Neural cell (in vitro differentiated cells): ENCODE measurements around the gene IMPA2. TPM values are rescaled to one million over a fixed set of nuclear protein-coding genes. Genes with fewer than 3 reads are reported as not detected.

Source experiments
- H2AFZ ChIP-seq: fragments of 200-600, 300-800 bp; sonication (generic), shearing (Covaris generic); 2 replicates; pipeline ENCODE4 v1.6.0; 2014; ENCODE audit warnings: low read depth, mild to moderate bottlenecking, antibody characterized with exemption, low read length, moderate library complexity
- H3F3A ChIP-seq: fragments of 200-600 bp; shearing (Covaris generic); 2 replicates; pipeline ENCODE4 v1.6.1; 2016; ENCODE audit warnings: mild to moderate bottlenecking, moderate library complexity, mixed read lengths, antibody characterized with exemption, low read length; ENCODE audit not compliant: insufficient read depth, poor library complexity, severe bottlenecking
- H3K27ac ChIP-seq: fragments of 200-600, 300-800 bp; sonication (generic), shearing (Covaris generic); 2 replicates; pipeline ENCODE4 v1.5.1; 2014; ENCODE audit warnings: mild to moderate bottlenecking, low read length, moderate library complexity
- H3K27me3 ChIP-seq: fragments of 300-800, 200-600 bp; sonication (generic), shearing (Covaris generic); 2 replicates; pipeline ENCODE4 v1.6.0; 2014; ENCODE audit warnings: mild to moderate bottlenecking, low read depth, low read length, moderate library complexity; ENCODE audit not compliant: insufficient read depth
- H3K36me3 ChIP-seq: fragments of 300-800, 200-600 bp; sonication (generic), shearing (Covaris generic); 2 replicates; pipeline ENCODE4 v1.5.1; 2014; ENCODE audit warnings: mild to moderate bottlenecking, antibody characterized with exemption, low read length, moderate library complexity; ENCODE audit not compliant: insufficient read depth
- H3K4me2 ChIP-seq: fragments of 300-800, 200-600 bp; sonication (generic), shearing (Covaris generic); 2 replicates; pipeline ENCODE4 v1.6.0; 2014; ENCODE audit warnings: mild to moderate bottlenecking, low read length
- H3K4me3 ChIP-seq: fragments of 300-800, 200-600 bp; sonication (generic), shearing (Covaris generic); 2 replicates; pipeline ENCODE4 v1.5.1; 2014; ENCODE audit warnings: mild to moderate bottlenecking, low read length, moderate library complexity
- H3K79me2 ChIP-seq: fragments of 200-600 bp; shearing (Covaris generic); replicated peaks from 2 replicates; pipeline ENCODE4 v1.6.0; 2014; ENCODE audit warnings: mild to moderate bottlenecking, low read length, moderate library complexity; ENCODE audit not compliant: insufficient read depth
- H3K9ac ChIP-seq: fragments of 300-800, 200-600 bp; sonication (generic), shearing (Covaris generic); 2 replicates; pipeline ENCODE4 v1.6.1; 2016; ENCODE audit warnings: mild to moderate bottlenecking, low read length, mixed read lengths
- H3K9me2 ChIP-seq: fragments of 200-600 bp; shearing (Covaris generic); 2 replicates; pipeline ENCODE4 v1.6.1; 2016; ENCODE audit warnings: mild to moderate bottlenecking, low read length, mixed read lengths; ENCODE audit not compliant: insufficient read depth
- H3K9me3 ChIP-seq: fragments of 200-600, 300-800 bp; sonication (generic), shearing (Covaris generic); 2 replicates; pipeline ENCODE4 v1.6.1; 2016; ENCODE audit warnings: mild to moderate bottlenecking, mixed run types, low read length, moderate library complexity, mixed read lengths
- H4K20me1 ChIP-seq: fragments of 200-600 bp; shearing (Covaris generic); 2 replicates; pipeline ENCODE4 v1.6.1; 2016; ENCODE audit warnings: mild to moderate bottlenecking, mixed run types; ENCODE audit not compliant: insufficient read depth
- CTCF ChIP-seq: fragments of 450-650 bp; IDR thresholded peaks from 2 replicates; pipeline ENCODE4 v1.5.1; 2014; ENCODE audit warnings: antibody characterized with exemption, mild to moderate bottlenecking, moderate library complexity; ENCODE audit not compliant: poor library complexity, severe bottlenecking
- EP300 ChIP-seq: fragments of 450-650 bp; conservative IDR thresholded peaks from 2 replicates; pipeline ENCODE4 v1.6.1; 2014; ENCODE audit warnings: antibody characterized with exemption, mild to moderate bottlenecking, moderate library complexity; ENCODE audit not compliant: poor library complexity, severe bottlenecking
- EZH2 ChIP-seq: fragments of 200-600, 300-800 bp; shearing (Covaris generic), sonication (generic); IDR thresholded peaks from 2 replicates; pipeline ENCODE4 v1.6.1; 2014; ENCODE audit warnings: antibody characterized with exemption, low read length, borderline replicate concordance, mild to moderate bottlenecking; ENCODE audit not compliant: insufficient read depth, poor library complexity, severe bottlenecking
- MXI1 ChIP-seq: fragments of 450-650 bp; conservative IDR thresholded peaks from 2 replicates; pipeline ENCODE4 v1.6.1; 2014; ENCODE audit warnings: antibody characterized with exemption, mild to moderate bottlenecking; ENCODE audit not compliant: poor library complexity, severe bottlenecking
- POLR2AphosphoS5 ChIP-seq: IDR thresholded peaks from 2 replicates; pipeline ENCODE4 v1.6.1; 2012
- RAD21 ChIP-seq: fragments of 450-650 bp; conservative IDR thresholded peaks from 2 replicates; pipeline ENCODE4 v1.6.1; 2014; ENCODE audit warnings: antibody characterized with exemption, mild to moderate bottlenecking, moderate library complexity
- REST ChIP-seq: IDR thresholded peaks from 2 replicates; pipeline ENCODE4 v1.6.1; 2012; ENCODE audit warnings: borderline replicate concordance
- SMC3 ChIP-seq: fragments of 450-650 bp; conservative IDR thresholded peaks from 2 replicates; pipeline ENCODE4 v1.6.1; 2014; ENCODE audit warnings: antibody characterized with exemption, mild to moderate bottlenecking, moderate library complexity; ENCODE audit not compliant: poor library complexity
- TAF1 ChIP-seq: IDR thresholded peaks from 2 replicates; pipeline ENCODE4 v1.6.1; 2012; ENCODE audit warnings: low read depth
- polyA plus RNA-seq: library from polyadenylated mRNA; depleted of rRNA; stranded (reverse); fragments of >200 nt; gene quantifications from 2 replicates; pipeline ENCODE4 v1.2.3, GENCODE V29; 2014

The IMPA2 gene
- polyA plus RNA-seq, 1 donor from 2014 or later: 2.7 TPM

- TF ChIP-seq MXI1 (no peak), RAD21 (no peak), EZH2 (no peak), SMC3 (no peak), TAF1 (no peak), POLR2AphosphoS5 (no peak), EP300 (no peak), CTCF (no peak), REST (no peak)
- Histone ChIP-seq H3K9me3 (no peaks in the 10 kb centered on the region), H2AFZ (no peak overlapping the region), H3K9ac (no peak overlapping the region), H3K9me2 (no peaks in the 10 kb centered on the region), H3K4me2 (no peak overlapping the region), H3K27me3 (peaks cover 2% of the 10 kb centered on the region), H3F3A (no peaks in the 10 kb centered on the region), H4K20me1 (no peaks in the 10 kb centered on the region), H3K4me3 (no peak overlapping the region), H3K79me2 (no peaks in the 10 kb centered on the region), H3K27ac (no peak overlapping the region), H3K36me3 (no peaks in the 10 kb centered on the region)
Observed at GRCh38 chr18:11943551-11943950, 37.8 kb upstream of the IMPA2 start.

GRCh38 chr18:11944252-11944651, 37.1 kb upstream of the IMPA2 start:
- Histone ChIP-seq H3K27me3 (peaks cover 2% of the 10 kb centered on the region), H3K36me3 (no peaks in the 10 kb centered on the region), H3K9me2 (no peaks in the 10 kb centered on the region), H2AFZ (no peak overlapping the region), H3K4me3 (no peak overlapping the region), H3K9me3 (no peaks in the 10 kb centered on the region), H4K20me1 (no peaks in the 10 kb centered on the region), H3K9ac (no peak overlapping the region), H3K79me2 (no peaks in the 10 kb centered on the region), H3F3A (no peaks in the 10 kb centered on the region), H3K4me2 (no peak overlapping the region), H3K27ac (no peak overlapping the region)
- TF ChIP-seq TAF1 (no peak), EZH2 (no peak), SMC3 (no peak)

GRCh38 chr18:11944786-11945185, 36.5 kb upstream of the IMPA2 start:
- no peak for TF ChIP-seq EP300
- TF ChIP-seq POLR2AphosphoS5: no peak
- TF ChIP-seq MXI1: no peak
- no peak for TF ChIP-seq RAD21
- no peak for TF ChIP-seq CTCF
- no peak for TF ChIP-seq REST
- TF ChIP-seq EZH2: no peak
- no peak for TF ChIP-seq TAF1
- no peak for TF ChIP-seq SMC3
- Histone ChIP-seq H4K20me1 (no peaks in the 10 kb centered on the region), H2AFZ (no peak overlapping the region), H3K9me2 (no peaks in the 10 kb centered on the region), H3K27ac (no peak overlapping the region), H3K36me3 (no peaks in the 10 kb centered on the region), H3K9ac (no peak overlapping the region), H3K4me2 (no peak overlapping the region), H3K79me2 (no peaks in the 10 kb centered on the region), H3K27me3 (peaks cover 2% of the 10 kb centered on the region), H3K4me3 (no peak overlapping the region), H3K9me3 (no peaks in the 10 kb centered on the region), H3F3A (no peaks in the 10 kb centered on the region)
